Measurements from ENCODE around the gene CPN1.

Gene CPN1

GRCh38 chr10:100033766-100034418 lies 47.8 kb downstream of the CPN1 start:
- H3K4me3 ChIP-seq: no peak overlapping the region
- TF ChIP-seq Cebpa-rat (IDR thresholded peaks at IDR 0.05): no peak
- H3K9me3 ChIP-seq: peaks cover 6% of the 10 kb centered on the region
- no peaks in the 10 kb centered on the region for H3K36me3 ChIP-seq
- no peak overlapping the region for H3K9ac ChIP-seq
- H3K4me2 ChIP-seq: no peak overlapping the region
- no peaks in the 10 kb centered on the region for H4K20me1 ChIP-seq
- H3K4me1 ChIP-seq: peaks cover 10% of the 10 kb centered on the region
- H3K27me3 ChIP-seq: no peaks in the 10 kb centered on the region
- no peak overlapping the region for H3K27ac ChIP-seq

GRCh38 chr10:100027416-100027815 lies 54.3 kb downstream of the CPN1 start:
- Histone ChIP-seq H3K4me1 (no peaks in the 10 kb centered on the region), H3K27me3 (no peaks in the 10 kb centered on the region), H3K9me3 (peaks cover 26% of the 10 kb centered on the region), H3K9ac (no peak overlapping the region), H3K4me2 (no peak overlapping the region), H3K4me3 (no peak overlapping the region), H3K27ac (no peak overlapping the region), H3K36me3 (no peaks in the 10 kb centered on the region), H4K20me1 (no peaks in the 10 kb centered on the region)
- no peak for TF ChIP-seq Cebpa-rat (IDR thresholded peaks at IDR 0.05)

- Histone ChIP-seq H3K9ac (no peak overlapping the region), H3K4me1 (peaks cover 4% of the 10 kb centered on the region), H3K36me3 (no peaks in the 10 kb centered on the region), H3K4me2 (no peak overlapping the region), H4K20me1 (no peaks in the 10 kb centered on the region), H3K27me3 (no peaks in the 10 kb centered on the region), H3K4me3 (no peak overlapping the region), H3K27ac (no peak overlapping the region), H3K9me3 (peaks cover 26% of the 10 kb centered on the region)
- TF ChIP-seq Cebpa-rat (IDR thresholded peaks at IDR 0.05): no peak
These were observed 56.1 kb downstream of the CPN1 start for GRCh38 chr10:100025576-100025975.

- Histone ChIP-seq H3K4me1 (peaks cover 12% of the 10 kb centered on the region), H3K9ac (no peak overlapping the region), H4K20me1 (no peaks in the 10 kb centered on the region), H3K27ac (no peak overlapping the region), H3K4me2 (no peak overlapping the region), H3K4me3 (no peak overlapping the region), H3K27me3 (no peaks in the 10 kb centered on the region), H3K36me3 (no peaks in the 10 kb centered on the region), H3K9me3 (peaks cover 26% of the 10 kb centered on the region)
- TF ChIP-seq Cebpa-rat (IDR thresholded peaks at IDR 0.05): no peak
These were observed 56.9 kb downstream of the CPN1 start for GRCh38 chr10:100024748-100025147.

- TF ChIP-seq Cebpa-rat (IDR thresholded peaks at IDR 0.05): no peak
- Histone ChIP-seq H3K4me1 (peaks cover 12% of the 10 kb centered on the region), H3K27ac (no peak overlapping the region), H3K27me3 (no peaks in the 10 kb centered on the region), H3K4me2 (no peak overlapping the region), H3K9me3 (peaks cover 5% of the 10 kb centered on the region), H3K9ac (no peak overlapping the region), H4K20me1 (no peaks in the 10 kb centered on the region), H3K4me3 (no peak overlapping the region), H3K36me3 (no peaks in the 10 kb centered on the region)
These were observed 59.3 kb downstream of the CPN1 start for GRCh38 chr10:100022403-100022802.

GRCh38 chr10:100021322-100021721 lies 60.3 kb downstream of the CPN1 start:
- H3K9ac ChIP-seq: no peak overlapping the region
- no peaks in the 10 kb centered on the region for H3K36me3 ChIP-seq
- H3K9me3 ChIP-seq: no peaks in the 10 kb centered on the region
- no peaks in the 10 kb centered on the region for H3K27me3 ChIP-seq
- H4K20me1 ChIP-seq: no peaks in the 10 kb centered on the region
- TF ChIP-seq Cebpa-rat (IDR thresholded peaks at IDR 0.05): no peak
- H3K27ac ChIP-seq: no peak overlapping the region
- peaks cover 12% of the 10 kb centered on the region for H3K4me1 ChIP-seq
- H3K4me3 ChIP-seq: no peak overlapping the region
- no peak overlapping the region for H3K4me2 ChIP-seq

- TF ChIP-seq Cebpa-rat (IDR thresholded peaks at IDR 0.05): no peak
- Histone ChIP-seq H3K27me3 (no peaks in the 10 kb centered on the region), H4K20me1 (no peaks in the 10 kb centered on the region), H3K4me2 (peak overlapping the region; percentile 15), H3K4me1 (peaks cover 12% of the 10 kb centered on the region), H3K36me3 (no peaks in the 10 kb centered on the region), H3K9me3 (no peaks in the 10 kb centered on the region), H3K9ac (no peak overlapping the region), H3K27ac (no peak overlapping the region), H3K4me3 (no peak overlapping the region)
These were observed 60.8 kb downstream of the CPN1 start for GRCh38 chr10:100020886-100021253.

- H3K36me3 ChIP-seq: no peaks in the 10 kb centered on the region
- H3K27me3 ChIP-seq: no peaks in the 10 kb centered on the region
- no peak overlapping the region for H3K27ac ChIP-seq
- H3K9ac ChIP-seq: no peak overlapping the region
- H3K4me1 ChIP-seq: peaks cover 12% of the 10 kb centered on the region
- no peaks in the 10 kb centered on the region for H4K20me1 ChIP-seq
- TF ChIP-seq Cebpa-rat (IDR thresholded peaks at IDR 0.05): no peak
- H3K9me3 ChIP-seq: no peaks in the 10 kb centered on the region; the same call in 1 of the 2 replicates
- no peak overlapping the region for H3K4me3 ChIP-seq
- H3K4me2 ChIP-seq: peak overlapping the region; percentile 15
These were observed 61.4 kb downstream of the CPN1 start for GRCh38 chr10:100020142-100020885.

- H3K4me2 ChIP-seq: 0 out of 2 replicates have a peak overlapping the region, but pooled peaks have one; percentile 15
- H3K36me3 ChIP-seq: no peaks in the 10 kb centered on the region
- no peaks in the 10 kb centered on the region; the same call in 1 of the 2 replicates for H3K9me3 ChIP-seq
- no peak for TF ChIP-seq Cebpa-rat (IDR thresholded peaks at IDR 0.05)
- peaks cover 14% of the 10 kb centered on the region for H3K4me1 ChIP-seq
- H3K27me3 ChIP-seq: no peaks in the 10 kb centered on the region
- H3K27ac ChIP-seq: no peak overlapping the region
- H4K20me1 ChIP-seq: no peaks in the 10 kb centered on the region
- H3K4me3 ChIP-seq: no peak overlapping the region
- no peak overlapping the region for H3K9ac ChIP-seq
These were observed 61.9 kb downstream of the CPN1 start for GRCh38 chr10:100019787-100020141.

GRCh38 chr10:100014071-100014762 lies 67.5 kb downstream of the CPN1 start:
- Histone ChIP-seq H3K4me3 (no peak overlapping the region), H3K36me3 (no peaks in the 10 kb centered on the region), H3K27me3 (no peaks in the 10 kb centered on the region), H3K9me3 (no peaks in the 10 kb centered on the region; the same call in 1 of the 2 replicates), H3K27ac (0 out of 2 replicates have a peak overlapping the region, but pooled peaks have one; percentile 25), H4K20me1 (no peaks in the 10 kb centered on the region), H3K9ac (no peak overlapping the region), H3K4me1 (peaks cover 16% of the 10 kb centered on the region), H3K4me2 (peak overlapping the region; percentile 30)
- no peak for TF ChIP-seq Cebpa-rat (IDR thresholded peaks at IDR 0.05)
